B cell (primary cell): ENCODE data around the gene SLF2.

Experiments
- EZH2 ChIP-seq: IDR thresholded peaks from 2 replicates; pipeline ENCODE4 v1.6.1; 2012; ENCODE audit warnings: borderline replicate concordance, low read depth, mild to moderate bottlenecking, moderate library complexity, low read length; ENCODE audit not compliant: insufficient read depth, poor library complexity, severe bottlenecking
- TF ChIP-seq, protein P1 (sequence below): fragments of 200-600 bp; IDR thresholded peaks from one replicate; pipeline ENCODE4 v1.8.0; 2022; ENCODE audit warnings: antibody characterized with exemption, mild to moderate bottlenecking

DNA sequence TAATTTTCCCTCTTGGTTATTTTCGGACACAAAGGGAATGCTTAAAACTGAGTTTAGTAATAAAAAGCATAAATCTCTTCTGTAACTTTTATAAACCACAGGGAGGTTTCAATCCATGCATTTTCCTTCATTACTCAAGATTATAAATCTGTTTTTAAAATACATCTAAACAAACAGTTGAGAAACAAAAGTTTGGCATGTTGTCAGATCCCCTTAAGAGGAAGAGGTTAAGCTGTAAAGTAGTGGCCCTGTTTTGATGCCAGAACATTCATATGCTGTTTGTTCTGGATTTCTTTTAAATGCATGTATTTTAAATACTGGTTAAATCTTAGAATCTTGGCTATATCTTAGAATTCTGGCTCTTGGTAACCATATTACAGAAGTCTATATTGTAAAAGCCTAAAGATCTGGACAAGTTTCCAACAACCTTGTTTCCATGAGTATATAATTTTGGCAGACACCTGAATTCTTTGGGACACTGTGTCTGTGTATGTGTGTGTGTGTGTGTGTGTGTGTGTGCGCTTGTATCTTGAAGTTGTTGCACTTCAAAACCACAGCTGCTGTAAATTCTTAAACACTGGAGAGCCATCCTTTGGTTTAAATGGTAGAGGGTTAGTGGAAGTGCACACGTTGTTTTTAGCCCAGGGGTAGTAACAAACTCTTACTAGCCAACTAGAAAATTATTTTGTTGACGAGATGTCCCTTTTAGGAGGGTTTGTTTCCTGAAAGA lies 49.8 kb downstream of the SLF2 start:
- TF ChIP-seq, protein P1, sequence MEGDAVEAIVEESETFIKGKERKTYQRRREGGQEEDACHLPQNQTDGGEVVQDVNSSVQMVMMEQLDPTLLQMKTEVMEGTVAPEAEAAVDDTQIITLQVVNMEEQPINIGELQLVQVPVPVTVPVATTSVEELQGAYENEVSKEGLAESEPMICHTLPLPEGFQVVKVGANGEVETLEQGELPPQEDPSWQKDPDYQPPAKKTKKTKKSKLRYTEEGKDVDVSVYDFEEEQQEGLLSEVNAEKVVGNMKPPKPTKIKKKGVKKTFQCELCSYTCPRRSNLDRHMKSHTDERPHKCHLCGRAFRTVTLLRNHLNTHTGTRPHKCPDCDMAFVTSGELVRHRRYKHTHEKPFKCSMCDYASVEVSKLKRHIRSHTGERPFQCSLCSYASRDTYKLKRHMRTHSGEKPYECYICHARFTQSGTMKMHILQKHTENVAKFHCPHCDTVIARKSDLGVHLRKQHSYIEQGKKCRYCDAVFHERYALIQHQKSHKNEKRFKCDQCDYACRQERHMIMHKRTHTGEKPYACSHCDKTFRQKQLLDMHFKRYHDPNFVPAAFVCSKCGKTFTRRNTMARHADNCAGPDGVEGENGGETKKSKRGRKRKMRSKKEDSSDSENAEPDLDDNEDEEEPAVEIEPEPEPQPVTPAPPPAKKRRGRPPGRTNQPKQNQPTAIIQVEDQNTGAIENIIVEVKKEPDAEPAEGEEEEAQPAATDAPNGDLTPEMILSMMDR = no peak
- no peak for TF ChIP-seq EZH2
